ENCODE results near the gene LYPD1. TPM values are rescaled to one million over a fixed set of nuclear protein-coding genes. Genes with fewer than 3 reads are reported as not detected.
"Not testable (repeated sequence)": the region's sequence is repeated elsewhere in the genome, so short reads cannot be mapped to it uniquely, and the experiment has no call there.

Gene LYPD1
- 145 and 146 TPM in 2 replicates for total RNA-seq (2014; rRNA removed; shearing (Covaris generic))

GRCh38 chr2:132669908-132670495 is at the start of gene LYPD1:
LYPD1 (minus strand) TSS chr2:132670205; CDS start chr2:132669932, 273 bp downstream.
- peak; percentile 74 for DNase-seq (ENCODE audit: low read depth)

GRCh38 chr2:132719480-132719879 is 49.5 kb upstream of the LYPD1 start:
- DNase-seq (ENCODE audit: low read depth), result no peak

- DNase-seq (ENCODE audit: low read depth), result no peak
Observed at GRCh38 chr2:132716954-132717353, 46.9 kb upstream of the LYPD1 start.

- DNase-seq (ENCODE audit: low read depth), result peak; percentile 33
Observed at GRCh38 chr2:132715386-132716351, 45.7 kb upstream of the LYPD1 start.

GRCh38 chr2:132703396-132703795 is 33.4 kb upstream of the LYPD1 start:
- peak; percentile 41 for DNase-seq (ENCODE audit: low read depth)

- DNase-seq (ENCODE audit: low read depth), result peak; percentile 63
Observed at GRCh38 chr2:132701810-132702209, 31.8 kb upstream of the LYPD1 start.

GRCh38 chr2:132699802-132700201 is 29.8 kb upstream of the LYPD1 start:
- not testable (repeated sequence) for DNase-seq (ENCODE audit: low read depth)

- DNase-seq (ENCODE audit: low read depth), result not testable (repeated sequence)
Observed at GRCh38 chr2:132698347-132698746, 28.3 kb upstream of the LYPD1 start.

GRCh38 chr2:132697556-132698205 is 27.7 kb upstream of the LYPD1 start:
- DNase-seq (ENCODE audit: low read depth), result no peak

GRCh38 chr2:132692816-132693215 is 22.8 kb upstream of the LYPD1 start:
- no peak for DNase-seq (ENCODE audit: low read depth)

- no peak for DNase-seq (ENCODE audit: low read depth)
Observed at GRCh38 chr2:132691556-132691955, 21.6 kb upstream of the LYPD1 start.

- DNase-seq (ENCODE audit: low read depth), result no peak
Observed at GRCh38 chr2:132690664-132691303, 20.8 kb upstream of the LYPD1 start.

GRCh38 chr2:132681766-132682165 is 11.8 kb upstream of the LYPD1 start:
- no peak for DNase-seq (ENCODE audit: low read depth)

GRCh38 chr2:132680544-132680943 is 10.5 kb upstream of the LYPD1 start:
- DNase-seq (ENCODE audit: low read depth), result no peak

GRCh38 chr2:132678483-132678882 is 8.5 kb upstream of the LYPD1 start:
- DNase-seq (ENCODE audit: low read depth), result no peak

- DNase-seq (ENCODE audit: low read depth), result peak; percentile 69
Observed at GRCh38 chr2:132677661-132678060, 7.7 kb upstream of the LYPD1 start.

- peak; percentile 24 for DNase-seq (ENCODE audit: low read depth)
Observed at GRCh38 chr2:132676999-132677398, 7.0 kb upstream of the LYPD1 start.

GRCh38 chr2:132671151-132671835 is 1.3 kb upstream of the LYPD1 start:
- DNase-seq (ENCODE audit: low read depth), result peak; percentile 97

- peak; percentile 74 for DNase-seq (ENCODE audit: low read depth)
Observed at GRCh38 chr2:132670496-132671150, 618 bp upstream of the LYPD1 start.

GRCh38 chr2:132668987-132669907 is 758 bp downstream of the LYPD1 start:
- peak; percentile 47 for DNase-seq (ENCODE audit: low read depth)

Measured in M059J (cell line).